ENCODE results near the gene SF3B3.

SF3B3 gene

DNA sequence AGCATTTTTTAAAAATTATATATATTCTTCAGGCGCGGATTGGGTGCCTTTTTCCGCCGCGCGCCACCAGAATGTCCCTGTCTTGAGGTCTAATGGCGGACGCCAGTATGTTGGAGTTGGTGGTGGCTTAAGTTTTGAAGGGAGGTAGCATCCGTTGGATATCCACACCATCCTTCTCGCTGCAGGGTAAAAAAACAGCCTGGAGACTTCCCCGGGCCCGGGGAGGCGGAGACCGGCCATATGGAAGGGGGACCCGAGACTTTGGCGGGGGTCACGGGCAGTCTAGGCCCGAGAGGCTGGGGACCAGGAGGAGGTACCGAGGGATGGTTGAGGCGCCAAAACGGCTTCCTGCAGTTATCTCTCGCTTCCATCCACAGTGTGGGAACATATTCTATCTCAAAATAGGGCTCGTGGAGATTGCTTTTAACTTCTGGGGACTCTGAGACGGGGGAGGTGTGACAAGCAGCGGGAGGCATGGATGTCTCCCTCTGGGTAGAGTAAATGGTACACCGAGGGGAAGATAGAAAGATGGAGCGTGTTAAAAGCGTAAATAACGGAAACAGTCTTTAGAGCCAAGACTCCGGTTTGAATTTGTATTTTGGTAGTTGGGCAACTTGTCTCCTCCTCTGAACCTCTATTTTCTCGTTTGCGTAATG lies at the start of gene SF3B3:
Gene SF3B3, plus strand, starts transcription at position 74 of the 656 bp plus-strand sequence. CDS start 2,841 bp downstream, outside the sequence.
- DNase-seq (ENCODE audit: low read depth): peak; percentile 58

DNA sequence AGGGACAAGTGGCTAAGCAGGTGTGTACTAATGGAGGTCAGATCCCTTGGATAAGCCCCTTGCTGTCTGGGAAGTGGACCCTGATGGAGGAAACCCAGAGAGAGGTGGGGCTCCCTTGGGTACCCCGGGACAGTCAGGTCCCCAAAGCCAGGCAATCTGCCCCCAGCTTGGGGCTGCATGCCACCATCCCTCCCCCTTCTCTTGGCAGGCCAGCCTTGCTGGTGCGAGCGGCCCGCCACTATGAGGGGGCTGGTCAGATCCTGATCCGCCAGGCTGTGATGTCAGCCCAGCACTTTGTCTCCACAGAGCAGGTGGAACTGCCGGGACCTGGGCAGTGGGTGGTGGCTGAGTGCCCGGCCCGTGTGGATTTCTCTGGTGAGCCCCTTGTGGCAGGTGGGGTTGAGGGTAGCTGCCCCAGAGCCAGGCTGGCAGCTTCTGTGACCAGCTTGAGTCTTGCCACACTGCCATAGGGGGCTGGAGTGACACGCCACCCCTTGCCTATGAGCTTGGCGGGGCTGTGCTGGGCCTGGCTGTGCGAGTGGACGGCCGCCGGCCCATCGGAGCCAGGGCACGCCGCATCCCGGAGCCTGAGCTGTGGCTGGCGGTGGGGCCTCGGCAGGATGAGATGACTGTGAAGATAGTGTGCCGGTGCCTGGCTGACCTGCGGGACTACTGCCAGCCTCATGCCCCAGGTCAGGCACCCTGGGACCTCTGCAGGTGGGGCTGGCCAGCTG lies 49.1 kb upstream of the SF3B3 start:
- DNase-seq (ENCODE audit: low read depth): no peak

DNA sequence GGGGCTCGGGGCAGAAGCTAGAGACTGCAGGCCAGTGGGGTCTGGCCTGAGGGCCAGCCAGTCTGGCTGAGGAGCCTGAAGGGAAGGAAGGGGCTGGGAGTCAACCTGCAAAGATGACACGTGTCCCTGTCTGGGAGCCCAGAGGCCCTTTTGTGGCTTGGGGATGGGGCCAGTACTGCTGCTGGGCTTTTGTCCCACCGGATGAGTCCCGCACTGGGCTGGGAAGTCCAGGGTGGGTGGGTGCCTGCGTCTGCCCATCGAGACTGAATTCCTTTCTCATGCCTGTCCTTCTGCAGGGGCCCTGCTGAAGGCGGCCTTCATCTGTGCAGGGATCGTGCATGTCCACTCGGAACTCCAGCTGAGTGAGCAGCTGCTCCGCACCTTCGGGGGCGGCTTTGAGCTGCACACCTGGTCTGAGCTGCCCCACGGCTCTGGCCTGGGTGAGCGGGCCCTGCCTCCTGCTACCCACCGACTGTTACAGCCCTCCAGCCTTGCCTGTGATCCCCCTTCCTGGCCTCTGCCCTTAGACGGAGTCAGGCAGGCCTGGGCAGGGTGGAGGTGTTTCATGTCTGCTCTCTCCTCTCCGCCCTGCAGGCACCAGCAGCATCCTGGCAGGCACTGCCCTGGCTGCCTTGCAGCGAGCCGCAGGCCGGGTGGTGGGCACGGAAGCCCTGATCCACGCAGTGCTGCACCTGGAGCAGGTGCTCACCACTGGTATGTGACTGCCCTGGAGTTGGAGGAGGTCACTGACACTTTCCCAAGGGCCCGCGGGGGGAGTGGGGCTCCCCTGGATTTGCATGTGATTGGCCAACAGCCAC lies 48.4 kb upstream of the SF3B3 start:
- no peak for DNase-seq (ENCODE audit: low read depth)

DNA sequence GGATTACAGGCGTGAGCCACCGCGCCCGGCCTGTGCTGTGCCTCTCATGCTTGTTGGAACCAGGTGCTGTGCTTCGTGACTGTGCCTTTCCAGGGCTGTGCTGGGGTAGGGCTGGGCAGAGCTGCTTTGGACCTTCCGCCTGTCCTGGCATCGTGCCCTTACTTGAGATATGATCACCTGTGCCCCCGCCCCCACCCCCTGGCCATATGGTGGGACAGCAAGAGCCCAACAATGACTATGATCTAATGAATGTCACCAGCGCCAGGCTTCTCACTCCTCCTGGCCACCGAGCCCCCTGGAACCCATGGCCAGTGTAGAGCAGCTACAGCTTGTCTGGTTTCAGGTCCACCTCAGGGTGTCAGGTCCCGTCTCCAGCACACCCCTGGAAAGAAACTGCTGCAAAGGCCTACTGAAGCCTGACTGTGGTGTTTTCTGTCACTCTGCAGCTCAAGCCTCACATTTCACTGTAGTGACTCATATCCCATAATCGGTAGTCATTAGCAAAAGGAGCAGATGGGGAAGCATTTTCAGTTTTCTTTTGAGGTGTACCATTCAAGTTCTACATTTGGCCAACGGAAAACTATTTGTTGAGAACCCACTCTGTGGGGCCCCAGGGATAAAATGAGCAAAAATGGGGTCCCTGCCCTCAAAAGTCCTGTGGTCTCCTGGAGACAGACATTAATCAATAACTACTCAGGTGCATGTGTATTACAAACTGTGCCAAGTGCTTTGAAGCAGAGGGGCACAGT lies 47.2 kb upstream of the SF3B3 start:
- peak; percentile 36 for DNase-seq (ENCODE audit: low read depth)

DNA sequence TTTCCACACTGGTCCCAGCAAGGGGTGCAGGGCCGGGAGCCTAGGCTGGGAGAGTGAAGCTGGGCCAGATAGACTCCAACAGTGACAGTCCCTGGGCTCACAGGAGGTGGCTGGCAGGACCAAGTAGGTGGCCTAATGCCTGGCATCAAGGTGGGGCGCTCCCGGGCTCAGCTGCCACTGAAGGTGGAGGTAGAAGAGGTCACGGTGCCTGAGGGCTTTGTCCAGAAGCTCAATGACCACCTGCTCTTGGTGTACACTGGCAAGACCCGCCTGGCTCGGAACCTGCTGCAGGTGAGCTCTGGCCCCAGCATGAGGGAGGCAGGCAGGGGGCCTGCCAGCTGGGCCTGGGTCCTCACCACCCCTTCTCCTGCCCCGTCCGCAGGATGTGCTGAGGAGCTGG lies 45.4 kb upstream of the SF3B3 start:
- DNase-seq (ENCODE audit: low read depth): no peak

DNA sequence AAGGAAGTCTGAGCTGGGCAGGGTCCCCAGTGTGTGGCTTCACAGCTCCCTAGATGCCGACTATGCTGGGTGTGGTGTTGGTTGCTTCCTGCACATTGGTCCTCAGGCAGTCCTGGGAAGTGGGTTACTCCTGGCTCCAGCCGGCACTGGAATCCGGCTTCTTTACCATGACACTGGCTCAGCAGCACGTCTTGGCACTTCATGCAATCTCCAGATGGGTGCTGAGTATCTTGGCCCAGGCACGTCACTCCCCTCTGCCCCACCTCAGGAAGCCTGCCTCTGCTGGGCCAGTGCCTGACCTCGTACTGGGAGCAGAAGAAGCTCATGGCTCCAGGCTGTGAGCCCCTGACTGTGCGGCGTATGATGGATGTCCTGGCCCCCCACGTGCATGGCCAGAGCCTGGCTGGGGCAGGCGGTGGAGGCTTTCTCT lies 44.7 kb upstream of the SF3B3 start:
- DNase-seq (ENCODE audit: low read depth): no peak

DNA sequence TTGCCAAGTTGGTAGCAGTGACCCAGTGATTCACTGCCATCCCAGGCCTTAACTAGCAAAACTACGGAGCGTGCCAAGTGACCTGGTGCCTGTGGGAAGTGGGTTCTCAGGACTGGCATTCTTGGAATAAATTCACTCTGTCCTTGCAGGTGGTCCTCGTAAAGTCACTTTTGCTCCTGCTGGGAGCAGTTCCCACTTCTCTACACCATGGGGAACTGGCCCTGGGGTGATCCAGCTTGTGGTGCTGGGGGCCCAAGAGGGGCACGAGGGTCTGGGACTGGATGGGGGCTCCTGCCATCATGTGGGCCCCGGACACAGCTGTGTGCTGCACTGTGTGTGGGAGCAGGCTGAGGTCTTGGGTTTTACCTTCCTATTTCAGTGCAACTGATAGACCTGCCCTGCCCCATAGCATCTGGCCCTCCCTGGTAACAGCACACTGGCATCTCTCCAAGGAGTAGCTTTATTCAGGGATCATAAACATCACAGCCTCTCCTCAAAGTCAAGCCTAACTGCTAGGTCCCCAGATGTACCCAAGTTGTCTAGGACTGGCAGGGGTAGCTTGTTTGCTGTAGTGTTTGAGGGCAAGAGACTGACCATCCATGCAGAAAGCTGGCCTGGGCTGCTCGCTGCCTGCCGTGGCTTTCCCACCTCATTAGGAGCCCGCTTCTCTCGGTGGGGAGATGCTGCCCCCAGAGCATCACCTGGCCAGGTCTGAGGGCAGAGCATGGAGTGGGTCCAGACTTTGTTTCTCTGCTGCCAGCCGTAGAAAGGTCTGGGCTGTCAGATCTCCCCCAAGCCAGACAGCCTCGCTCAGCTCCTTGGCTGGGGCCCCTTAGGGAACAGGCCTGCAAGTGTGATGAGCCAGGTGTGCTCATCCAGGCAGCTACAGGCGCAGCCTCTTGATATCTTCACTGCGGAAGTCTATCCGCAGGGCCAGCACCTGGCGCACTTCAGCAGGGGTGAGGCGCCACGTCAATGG lies 43.2 kb upstream of the SF3B3 start:
- DNase-seq (ENCODE audit: low read depth): no peak

DNA sequence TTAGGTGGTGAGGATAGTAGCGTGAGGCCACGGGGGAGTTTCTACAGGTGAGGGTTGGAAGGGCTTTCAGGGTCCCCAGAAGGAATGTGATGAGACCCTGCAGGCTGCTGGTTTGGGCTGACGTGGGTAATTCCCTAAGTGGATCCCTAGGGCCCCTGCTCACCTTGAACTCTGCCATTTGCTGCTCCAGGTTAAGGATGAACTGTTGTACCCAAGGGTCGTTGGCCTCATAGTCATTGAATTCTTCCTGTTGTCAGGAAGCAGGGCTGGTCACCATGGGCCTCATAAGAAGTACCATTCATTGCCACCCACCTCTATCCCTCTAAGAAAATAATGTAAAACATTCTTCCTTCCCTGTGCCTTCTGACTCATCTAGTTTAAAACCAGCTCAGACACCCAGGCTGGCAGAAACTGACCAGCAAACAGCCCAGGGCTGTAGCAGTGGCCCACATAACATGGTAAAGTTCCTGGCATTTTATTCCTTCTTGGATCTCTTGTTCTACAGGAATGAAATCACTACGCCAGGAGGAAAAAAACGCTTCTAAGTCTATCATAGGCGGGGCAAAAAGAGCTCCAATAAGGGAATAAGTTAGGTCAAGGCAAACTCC lies 41.6 kb upstream of the SF3B3 start:
- no peak for DNase-seq (ENCODE audit: low read depth)

DNA sequence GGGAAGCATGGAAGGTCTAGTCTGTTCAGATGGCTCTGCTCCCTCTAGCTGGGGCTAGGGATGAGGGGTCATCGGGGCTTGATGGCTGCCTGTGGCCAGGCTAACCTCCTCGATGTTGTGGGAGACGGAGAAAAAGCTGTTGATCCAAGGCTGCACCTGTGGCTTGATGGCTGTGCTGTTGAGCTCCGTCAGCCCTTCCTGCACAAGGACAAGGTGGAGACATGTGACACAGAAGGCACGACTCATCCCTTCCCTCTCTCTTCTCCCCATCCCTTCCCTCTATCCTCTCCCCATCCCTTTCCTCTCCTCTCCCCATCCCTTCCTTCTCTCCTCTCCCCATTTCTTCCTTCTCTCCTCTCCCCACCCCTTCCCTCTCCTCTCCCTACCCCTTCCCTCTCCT lies 41.0 kb upstream of the SF3B3 start:
- no peak for DNase-seq (ENCODE audit: low read depth)

DNA sequence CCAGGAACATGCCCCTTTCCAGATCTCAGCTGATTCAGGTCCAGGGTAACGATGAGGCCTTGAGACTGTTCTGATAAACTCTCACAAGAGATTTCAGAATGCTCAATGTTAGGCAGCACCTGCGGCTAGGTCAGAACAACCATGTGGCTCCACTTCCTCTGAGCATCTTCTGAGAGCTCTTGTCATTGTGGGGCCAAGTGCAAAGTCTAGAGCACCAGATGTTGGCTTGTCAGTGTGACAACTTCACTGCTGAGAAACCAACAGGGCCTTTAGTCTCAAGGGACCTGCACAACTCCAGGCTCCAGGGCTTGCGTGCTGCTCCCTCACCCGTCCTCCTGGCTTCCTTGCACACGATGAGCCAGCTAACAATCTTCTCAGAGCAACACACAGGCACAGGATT lies 40.2 kb upstream of the SF3B3 start:
- DNase-seq (ENCODE audit: low read depth): no peak

DNA sequence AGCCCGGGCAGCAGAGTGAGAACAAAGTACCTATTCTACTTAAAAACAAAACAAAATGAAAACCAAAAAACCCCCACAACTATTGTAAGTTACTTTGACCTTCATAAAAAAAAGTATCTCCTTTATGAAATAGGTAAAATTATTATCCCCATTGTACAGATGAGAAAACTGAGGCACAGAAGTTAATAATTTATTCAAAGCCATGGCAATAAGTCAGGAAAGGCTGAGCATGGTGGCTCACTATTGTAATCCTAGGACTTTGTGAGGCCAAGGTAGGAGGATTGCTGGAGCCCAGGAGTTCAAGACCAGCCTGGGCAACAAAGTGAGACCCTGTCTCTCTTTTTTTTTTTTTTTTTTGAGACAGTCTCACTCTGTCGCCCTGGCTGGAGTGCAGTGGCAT lies 38.7 kb upstream of the SF3B3 start:
- DNase-seq (ENCODE audit: low read depth): no peak

DNA sequence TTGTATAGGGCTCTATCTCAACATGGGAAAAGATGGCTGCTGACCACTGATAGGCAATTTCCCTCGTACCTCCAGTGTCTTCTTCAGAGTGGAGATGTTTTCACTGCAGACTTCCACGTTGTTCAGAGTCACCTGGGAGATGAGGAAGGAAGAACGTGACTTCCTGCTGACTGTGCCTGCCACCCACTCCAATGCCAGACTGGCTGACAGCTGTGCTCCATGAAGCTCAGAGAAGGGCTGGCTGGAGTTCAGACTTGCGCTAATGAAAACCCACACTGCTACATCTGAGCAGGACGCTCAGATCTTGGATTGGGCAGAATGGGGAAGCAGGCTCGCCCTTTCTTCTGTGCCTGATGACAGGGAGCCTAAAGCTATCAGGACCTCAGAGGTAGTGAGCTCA lies 33.4 kb upstream of the SF3B3 start:
- DNase-seq (ENCODE audit: low read depth): no peak

DNA sequence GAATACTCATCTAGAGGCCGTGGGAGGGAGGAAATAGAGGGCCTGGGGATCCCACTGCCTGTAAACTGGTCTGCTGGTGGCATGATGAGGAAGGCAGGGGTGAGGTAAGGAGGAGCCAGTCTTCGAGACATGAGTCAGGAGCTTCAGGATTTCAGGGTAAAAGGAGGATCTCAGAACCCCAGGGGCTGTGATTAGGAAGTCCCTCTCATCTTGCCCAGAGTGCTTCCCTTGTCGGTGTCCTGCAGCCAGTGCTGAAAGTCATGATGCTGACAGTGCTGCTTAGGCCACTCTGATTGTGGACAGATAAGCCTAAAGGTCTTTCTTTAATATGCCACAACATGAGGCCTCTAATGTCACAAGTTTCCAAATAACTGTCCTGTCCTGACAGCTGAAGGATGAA lies 29.8 kb upstream of the SF3B3 start:
- no peak for DNase-seq (ENCODE audit: low read depth)

DNA sequence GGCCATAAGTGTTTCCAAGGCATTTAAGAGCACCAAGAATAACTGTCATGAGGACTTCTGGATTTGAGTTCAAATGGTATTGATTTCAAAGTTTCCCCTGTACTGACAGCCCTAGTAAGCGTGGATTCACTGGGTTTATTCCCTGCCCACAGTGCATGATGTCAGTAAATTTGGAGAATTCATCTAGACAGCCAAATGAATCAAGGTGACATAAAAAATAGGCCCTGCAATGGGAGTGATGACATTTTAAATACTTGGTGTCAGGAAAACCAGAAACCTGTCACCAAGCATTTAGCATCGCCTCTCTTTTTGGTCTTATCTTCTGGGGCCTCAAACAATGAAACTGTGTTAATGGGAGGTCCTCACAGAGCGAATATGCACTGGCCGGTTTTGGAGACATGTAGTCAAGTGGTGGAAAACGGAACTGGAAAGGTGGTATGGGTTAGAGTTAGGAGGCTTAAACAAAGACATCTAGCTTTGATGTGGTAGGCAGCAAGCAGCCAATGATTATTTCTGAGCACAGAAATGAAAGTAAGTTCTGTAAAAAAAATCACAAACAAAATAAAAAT lies 29.3 kb upstream of the SF3B3 start:
- DNase-seq (ENCODE audit: low read depth): no peak

DNA sequence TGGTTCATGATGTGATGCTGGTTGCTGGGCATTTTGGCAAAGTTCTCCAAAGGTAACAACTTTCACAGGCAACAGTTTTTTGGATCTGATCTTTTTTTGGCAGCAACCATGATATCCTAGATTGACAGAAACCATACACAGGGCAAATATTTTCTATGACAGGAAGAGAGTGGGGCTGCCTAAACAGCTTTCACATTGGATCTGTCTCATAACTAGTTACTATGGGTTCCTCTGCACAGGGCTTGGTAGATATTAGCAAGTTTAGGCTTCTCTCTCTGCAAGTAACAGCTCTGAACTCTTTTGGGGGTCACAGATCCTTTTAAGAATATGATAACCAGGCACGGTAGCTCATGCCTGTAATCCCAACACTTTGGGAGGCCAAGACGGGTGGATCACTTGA lies 28.8 kb upstream of the SF3B3 start:
- DNase-seq (ENCODE audit: low read depth): no peak

DNA sequence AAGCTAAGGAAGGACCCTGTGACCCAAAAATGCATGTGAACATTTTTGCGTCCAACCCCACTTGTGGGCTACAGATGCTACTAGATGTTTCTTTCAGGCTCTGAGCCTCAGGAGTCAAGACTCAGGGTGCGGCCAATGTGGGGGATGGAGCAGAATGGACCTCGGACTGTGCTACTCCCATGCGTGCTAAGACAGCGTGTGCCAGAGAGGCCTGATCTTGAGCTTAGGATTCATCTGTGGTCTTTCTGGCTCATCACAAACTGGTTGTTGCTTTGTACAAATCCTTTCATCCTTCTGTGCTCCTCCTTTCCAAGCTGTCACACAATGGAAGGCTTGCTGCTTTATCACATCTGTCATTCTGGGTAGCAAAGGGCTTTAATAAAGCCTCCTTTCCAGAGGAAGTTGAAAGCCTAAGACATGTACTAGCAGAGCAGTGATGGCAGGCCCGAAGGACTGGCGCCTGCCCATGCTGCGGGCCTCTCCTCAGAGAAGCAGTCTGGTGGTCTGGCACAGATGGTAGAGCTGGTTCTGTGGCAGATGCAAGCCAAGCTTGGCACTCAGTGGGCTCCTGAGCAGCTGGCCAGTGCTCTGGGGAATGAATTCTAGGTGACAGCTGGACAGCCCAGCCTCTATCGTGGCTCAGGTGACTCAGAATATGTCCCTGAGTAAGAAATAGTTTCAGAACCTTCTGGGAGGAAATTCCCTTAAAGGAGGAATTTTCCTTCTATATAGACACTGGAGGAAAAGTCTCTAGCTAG lies 28.0 kb upstream of the SF3B3 start:
- DNase-seq (ENCODE audit: low read depth): no peak

DNA sequence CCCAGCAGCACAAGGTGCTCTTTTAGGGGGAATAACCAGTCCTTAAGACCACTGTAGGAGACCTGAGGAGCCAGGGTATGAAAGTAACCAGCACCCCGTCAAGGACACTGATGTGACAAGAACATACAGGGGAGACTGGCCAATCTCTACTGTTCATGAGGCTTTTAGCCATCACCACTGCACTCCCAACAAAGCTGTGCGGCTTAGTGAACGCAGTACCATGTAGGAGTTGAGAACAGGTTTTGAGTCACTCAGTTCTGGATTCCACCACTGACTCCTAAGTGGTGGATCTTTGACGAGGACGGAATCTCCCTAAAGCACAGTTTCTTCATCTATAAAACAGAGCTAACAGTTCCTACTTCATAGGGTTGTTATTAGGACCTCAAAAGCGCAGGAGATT lies 27.1 kb upstream of the SF3B3 start:
- DNase-seq (ENCODE audit: low read depth): no peak

DNA sequence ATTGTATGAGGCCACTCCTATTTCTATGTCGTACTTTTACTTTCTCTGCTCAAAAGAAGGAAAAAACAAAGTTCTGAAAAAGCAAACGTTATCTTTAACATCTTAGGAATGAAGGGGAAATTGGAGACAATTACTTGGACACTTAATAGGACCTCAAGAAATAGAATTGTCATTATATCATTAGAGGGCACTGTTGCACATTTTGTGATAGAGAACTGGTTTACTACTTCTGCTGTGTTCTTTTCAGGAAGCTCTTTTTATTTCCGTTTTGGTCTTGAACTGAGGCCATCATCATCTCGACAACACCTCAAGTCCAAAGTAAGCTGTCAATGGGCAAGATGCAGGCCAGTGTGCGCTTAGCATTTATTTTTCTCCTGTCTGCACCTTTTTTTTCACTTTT lies 14.9 kb upstream of the SF3B3 start:
- no peak for DNase-seq (ENCODE audit: low read depth)

DNA sequence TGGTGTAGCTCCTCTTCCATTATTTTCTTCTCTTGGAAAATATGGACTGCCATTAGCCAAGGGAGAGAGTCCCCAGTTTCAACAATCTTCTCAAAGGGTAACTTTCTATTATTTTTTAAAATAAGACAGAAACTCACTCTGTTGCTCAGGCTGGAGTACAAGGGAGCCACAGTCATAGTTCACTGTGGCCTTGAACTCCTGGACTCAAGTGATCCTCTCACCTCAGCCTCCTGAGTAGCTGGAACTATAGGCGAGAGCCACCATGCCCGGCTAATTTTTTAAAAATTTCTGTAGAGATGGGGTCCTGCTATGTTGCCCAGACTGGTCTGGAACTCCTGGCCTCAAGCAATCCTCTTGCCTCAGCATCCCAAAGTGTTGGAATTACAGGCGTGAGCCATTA lies 13.4 kb upstream of the SF3B3 start:
- DNase-seq (ENCODE audit: low read depth): no peak

DNA sequence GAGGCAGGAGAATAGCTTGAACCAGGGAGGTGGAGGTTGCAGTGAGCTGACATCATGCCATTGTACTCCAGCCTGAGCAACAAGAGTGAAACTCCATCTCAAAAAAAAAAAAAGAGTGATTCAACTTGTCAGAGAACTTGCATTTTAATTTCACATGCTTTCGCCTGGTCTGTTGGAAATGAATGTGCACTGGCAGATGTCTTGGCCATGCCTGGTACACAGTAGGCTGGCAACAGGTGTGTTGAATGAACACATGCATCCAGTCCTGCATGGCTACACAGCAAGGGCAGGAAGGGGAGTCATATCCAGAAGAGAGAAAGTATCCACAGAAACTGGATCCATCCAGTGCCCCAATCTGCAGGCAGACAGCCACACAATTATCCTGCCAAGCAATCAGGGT lies 11.8 kb upstream of the SF3B3 start:
- DNase-seq (ENCODE audit: low read depth): no peak
